Karpas-422 (cell line): Measurements from ENCODE around the gene SNX3. TPM values are rescaled to one million over a fixed set of nuclear protein-coding genes. Genes with fewer than 3 reads are reported as not detected.
A peak's percentile ranks its signal among the peaks of the same experiment; 100 is the strongest.
"Not testable (repeated sequence)": the region's sequence is repeated elsewhere in the genome, so short reads cannot be mapped to it uniquely, and the experiment has no call there.

Experiments used
- DNase-seq: peaks from one replicate; pipeline ENCODE4 v3.0.0-alpha.2; 2015
- H2AFZ ChIP-seq: fragments of 200-600 bp; sonication (generic); 2 replicates; pipeline ENCODE4 v1.6.1; 2014; ENCODE audit warnings: antibody characterized with exemption, low read length, mixed read lengths
- H3K27ac ChIP-seq: fragments of 200-600 bp; sonication (generic); 2 replicates; pipeline ENCODE4 v1.5.1; 2014; ENCODE audit warnings: mild to moderate bottlenecking, low read length, moderate library complexity
- H3K27me3 ChIP-seq: fragments of 200-600 bp; sonication (generic); 2 replicates; pipeline ENCODE4 v1.6.1; 2014; ENCODE audit warnings: low read length, mixed read lengths
- H3K36me3 ChIP-seq: fragments of 200-600 bp; sonication (generic); 2 replicates; pipeline ENCODE4 v1.6.1; 2014; ENCODE audit warnings: low read length, mixed read lengths; ENCODE audit not compliant: insufficient read depth
- H3K4me1 ChIP-seq: fragments of 200-600 bp; sonication (generic); 2 replicates; pipeline ENCODE4 v1.6.1; 2014; ENCODE audit warnings: mild to moderate bottlenecking, low read length, mixed read lengths
- H3K4me2 ChIP-seq: fragments of 200-600 bp; sonication (generic); 2 replicates; pipeline ENCODE4 v1.6.1; 2014; ENCODE audit warnings: low read length, low read depth, mild to moderate bottlenecking; ENCODE audit not compliant: poor library complexity, severe bottlenecking
- H3K4me3 ChIP-seq: fragments of 200-600 bp; sonication (generic); 2 replicates; pipeline ENCODE4 v1.5.1; 2014; ENCODE audit warnings: mild to moderate bottlenecking, antibody characterized with exemption, low read length, mixed read lengths
- H3K79me2 ChIP-seq: fragments of 200-600 bp; sonication (generic); 2 replicates; pipeline ENCODE4 v1.6.1; 2014; ENCODE audit warnings: mild to moderate bottlenecking, low read length, mixed read lengths
- H3K9ac ChIP-seq: fragments of 200-600 bp; sonication (generic); 2 replicates; pipeline ENCODE4 v1.6.0; 2014; ENCODE audit warnings: low read length
- H3K9me2 ChIP-seq: fragments of 200-600 bp; sonication (generic), shearing (Covaris generic); replicated peaks from 2 replicates; pipeline ENCODE4 v1.6.0; 2014; ENCODE audit warnings: mild to moderate bottlenecking, low read length, moderate library complexity; ENCODE audit not compliant: insufficient read depth
- H3K9me3 ChIP-seq: fragments of 300-700, 200-600 bp; sonication (generic); 2 replicates; pipeline ENCODE4 v1.6.1; 2014; ENCODE audit warnings: low read length, mixed read lengths
- H4K20me1 ChIP-seq: fragments of 200-600 bp; sonication (generic); 2 replicates; pipeline ENCODE4 v1.6.1; 2014; ENCODE audit warnings: mild to moderate bottlenecking, antibody characterized with exemption, low read length, low read depth; ENCODE audit not compliant: insufficient read depth
- total RNA-seq: library from RNA; depleted of rRNA; stranded (reverse); fragments of >200 nt; shearing (Covaris generic); gene quantifications from 2 replicates; pipeline ENCODE4 v1.2.3, GENCODE V29; 2014; ENCODE audit warnings: low replicate concordance; rRNA removed

SNX3 gene
- 90.8 and 177 TPM in 2 replicates for total RNA-seq

DNA sequence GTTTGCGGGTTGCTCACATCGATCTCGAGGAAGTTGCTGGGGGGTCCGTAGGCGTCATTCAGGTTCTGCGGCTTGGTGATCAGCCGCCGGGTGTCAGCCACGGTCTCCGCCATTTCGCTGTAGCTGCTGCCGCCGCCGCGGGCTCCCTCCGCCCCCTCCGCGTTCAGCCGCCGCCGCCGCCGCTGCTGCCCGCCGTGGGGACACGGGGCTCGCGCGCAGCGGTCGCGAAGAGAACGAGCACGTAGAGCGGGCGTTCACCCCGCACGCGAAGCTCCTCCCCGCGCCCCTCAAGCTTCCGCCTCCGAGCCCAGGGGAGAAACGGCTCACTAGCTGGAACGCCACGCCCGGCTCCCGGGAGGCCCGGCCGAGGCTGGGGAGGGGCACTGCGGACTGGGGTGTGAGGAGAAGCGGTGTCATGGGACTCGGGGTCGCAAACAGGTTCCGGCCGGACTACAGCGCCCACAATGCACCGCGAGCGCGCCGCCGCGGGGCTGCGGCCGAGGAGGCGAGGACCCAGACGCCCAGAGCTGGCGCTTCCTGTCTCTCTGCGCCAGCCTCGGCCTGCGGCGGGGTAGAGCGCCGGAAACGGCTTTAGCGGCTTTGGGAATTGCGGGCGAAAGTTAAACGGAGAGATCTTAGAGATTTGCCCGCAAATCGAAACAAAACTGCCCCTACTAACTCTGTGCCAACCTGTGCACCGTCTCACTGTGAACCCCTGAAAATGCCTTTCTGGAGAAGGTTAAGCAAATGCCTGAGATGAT is at the start of gene SNX3:
Gene SNX3, minus strand, starts transcription at position 232 of the 761 bp plus-strand sequence. Its CDS starts 119 bp downstream, at position 113.
- peak within 1 kb of the TSS; percentile 85 for H2AFZ ChIP-seq
- peak within 1 kb of the TSS; percentile 85 for H3K27ac ChIP-seq
- no peaks in the 10 kb centered on the region for H3K9me3 ChIP-seq
- peak within 1 kb of the TSS; percentile 90 for H3K4me3 ChIP-seq
- peaks cover 47% of the 10 kb centered on the region for H3K4me1 ChIP-seq
- peaks cover 51% of the 10 kb centered on the region for H3K79me2 ChIP-seq
- no peaks in the 10 kb centered on the region for H3K27me3 ChIP-seq
- peak within 1 kb of the TSS; percentile 92 for H3K9ac ChIP-seq
- DNase-seq, result peak; percentile 99
- no peaks in the 10 kb centered on the region for H4K20me1 ChIP-seq
- H3K9me2 ChIP-seq, result no peaks in the 10 kb centered on the region
- peak within 1 kb of the TSS; percentile 75 for H3K4me2 ChIP-seq
- 0 out of 2 replicates have a peak, but pooled peaks cover 3% of the 10 kb centered on the region for H3K36me3 ChIP-seq

DNA sequence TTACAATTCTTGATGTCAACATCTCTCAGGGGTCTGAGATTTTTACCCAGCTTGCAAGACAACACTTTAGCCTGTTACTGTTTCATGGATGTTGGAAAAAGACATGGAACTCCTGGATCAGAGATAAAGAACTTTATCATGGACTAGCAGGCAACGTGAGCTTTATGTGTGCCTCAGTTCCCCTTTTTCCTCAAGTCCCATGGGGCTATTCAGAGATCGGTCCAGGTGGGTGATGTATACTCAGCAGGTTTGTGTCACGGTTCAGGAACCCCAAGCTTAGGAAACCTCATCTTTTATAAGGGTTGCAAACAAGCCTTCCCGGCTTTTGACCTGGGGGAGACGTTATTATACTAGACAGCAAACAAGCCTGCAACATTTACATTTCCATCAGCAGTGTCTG is 49.0 kb upstream of the SNX3 start:
- no peak overlapping the region for H3K4me2 ChIP-seq
- H3K4me3 ChIP-seq, result no peak overlapping the region
- no peaks in the 10 kb centered on the region for H3K27me3 ChIP-seq
- no peak overlapping the region for H3K27ac ChIP-seq
- no peaks in the 10 kb centered on the region for H3K9me3 ChIP-seq
- H4K20me1 ChIP-seq, result no peaks in the 10 kb centered on the region
- no peaks in the 10 kb centered on the region for H3K36me3 ChIP-seq
- no peak for DNase-seq
- no peaks in the 10 kb centered on the region for H3K9me2 ChIP-seq
- no peak overlapping the region for H3K9ac ChIP-seq
- no peaks in the 10 kb centered on the region for H3K79me2 ChIP-seq
- H3K4me1 ChIP-seq, result peaks cover 9% of the 10 kb centered on the region
- H2AFZ ChIP-seq, result no peak overlapping the region

DNA sequence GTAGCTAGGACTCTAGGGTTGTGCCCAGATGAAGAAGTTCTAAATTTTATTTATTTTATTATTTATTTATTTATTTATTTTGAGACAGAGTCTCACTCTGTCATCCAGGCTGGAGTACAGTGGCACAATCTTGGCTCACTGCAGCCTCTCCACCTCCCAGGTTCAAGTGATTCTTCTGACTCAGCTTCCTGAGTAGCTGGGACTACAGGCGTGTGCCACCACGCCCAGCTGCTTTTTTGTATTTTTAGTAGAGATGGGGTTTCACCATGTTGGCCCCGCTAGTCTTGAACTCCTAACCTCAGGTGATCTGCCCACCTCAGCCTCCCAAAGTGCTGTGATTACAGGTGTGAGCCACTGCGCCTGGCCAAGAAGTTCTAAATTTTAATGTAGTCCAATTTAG is 47.8 kb upstream of the SNX3 start:
- H3K9me3 ChIP-seq, H3K27ac ChIP-seq, H3K4me1 ChIP-seq, H3K27me3 ChIP-seq, H3K4me2 ChIP-seq, H3K4me3 ChIP-seq, H2AFZ ChIP-seq, H3K36me3 ChIP-seq, H3K9ac ChIP-seq, DNase-seq, H4K20me1 ChIP-seq, H3K79me2 ChIP-seq, H3K9me2 ChIP-seq: not testable (repeated sequence)

DNA sequence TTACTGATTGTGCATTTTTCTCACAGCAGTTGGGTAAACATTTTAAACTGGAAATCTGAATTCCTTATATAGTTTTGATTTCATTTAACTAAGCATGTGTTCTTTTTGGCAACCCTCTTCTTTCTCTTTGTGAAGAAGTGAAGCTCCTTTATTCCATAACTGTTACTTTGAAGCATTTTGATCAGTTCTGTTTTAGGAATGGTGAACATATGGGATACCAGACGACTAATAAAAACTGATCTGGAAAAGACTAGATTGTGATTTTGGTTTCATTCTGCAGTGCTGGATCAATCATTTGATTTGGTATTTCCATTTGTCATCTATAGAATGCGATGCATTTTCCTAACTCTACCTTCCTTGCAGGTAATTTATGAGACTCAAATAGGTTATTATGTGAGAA is 43.8 kb upstream of the SNX3 start:
- Histone ChIP-seq H3K27me3 (no peaks in the 10 kb centered on the region), H3K9me2 (no peaks in the 10 kb centered on the region), H3K4me2 (no peak overlapping the region), H3K9me3 (no peaks in the 10 kb centered on the region), H3K4me3 (no peak overlapping the region), H3K36me3 (no peaks in the 10 kb centered on the region), H4K20me1 (no peaks in the 10 kb centered on the region), H3K4me1 (peaks cover 3% of the 10 kb centered on the region; the same call in 1 of the 2 replicates), H3K79me2 (no peaks in the 10 kb centered on the region), H2AFZ (no peak overlapping the region), H3K27ac (no peak overlapping the region), H3K9ac (no peak overlapping the region)
- no peak for DNase-seq

DNA sequence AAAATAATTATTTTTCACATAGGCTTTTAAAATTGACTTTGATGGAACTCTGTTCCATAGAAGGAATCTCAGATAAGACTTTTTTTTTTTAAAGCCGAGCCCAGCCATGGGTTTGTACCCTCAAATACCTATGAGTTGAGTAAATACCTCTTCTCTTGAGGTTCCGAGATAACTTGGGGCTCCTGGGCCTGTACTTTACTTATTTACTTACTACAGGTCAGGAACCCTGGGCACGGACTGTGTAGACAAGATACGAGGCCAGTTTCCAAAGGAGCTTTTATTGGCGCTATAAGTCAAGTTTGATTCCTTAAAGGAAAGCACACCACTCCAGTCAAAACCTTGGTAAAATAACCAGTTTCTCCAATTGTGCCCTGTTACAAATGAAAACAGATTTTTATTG is 41.5 kb upstream of the SNX3 start:
- Histone ChIP-seq H3K4me2 (no peak overlapping the region), H3K27me3 (no peaks in the 10 kb centered on the region), H4K20me1 (no peaks in the 10 kb centered on the region), H3K27ac (no peak overlapping the region), H2AFZ (no peak overlapping the region), H3K9ac (no peak overlapping the region), H3K9me3 (no peaks in the 10 kb centered on the region), H3K36me3 (no peaks in the 10 kb centered on the region), H3K4me1 (no peaks in the 10 kb centered on the region), H3K9me2 (no peaks in the 10 kb centered on the region), H3K4me3 (no peak overlapping the region), H3K79me2 (no peaks in the 10 kb centered on the region)
- DNase-seq, result no peak

DNA sequence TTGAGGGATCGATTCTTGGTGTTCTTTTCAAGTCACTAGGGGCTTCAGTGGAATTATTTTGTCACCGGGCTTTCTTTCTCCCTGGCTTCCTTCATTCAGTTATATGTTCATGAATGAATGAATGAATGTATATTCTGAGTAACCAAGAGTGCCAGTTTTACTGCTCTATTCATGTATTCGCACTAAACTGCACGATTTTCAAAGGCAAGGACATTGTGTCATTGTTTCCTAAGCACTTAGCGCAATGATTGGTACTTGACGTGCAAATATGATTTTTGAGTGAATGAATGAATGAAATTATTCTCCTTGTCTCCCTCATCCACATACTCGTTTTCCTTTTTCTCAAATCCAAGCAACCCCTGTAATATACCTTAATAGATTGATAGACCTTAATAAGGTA is 34.8 kb upstream of the SNX3 start:
- Histone ChIP-seq H3K4me2 (peak overlapping the region; percentile 79), H3K4me3 (peak overlapping the region; percentile 89), H3K4me1 (peaks cover 17% of the 10 kb centered on the region), H3K9me3 (no peaks in the 10 kb centered on the region), H3K9ac (peak overlapping the region; percentile 90), H3K36me3 (no peaks in the 10 kb centered on the region), H3K9me2 (no peaks in the 10 kb centered on the region), H3K79me2 (0 out of 2 replicates have a peak, but pooled peaks cover 5% of the 10 kb centered on the region), H4K20me1 (no peaks in the 10 kb centered on the region), H2AFZ (peak overlapping the region; percentile 98), H3K27ac (peak overlapping the region; percentile 65; the same call in 1 of the 2 replicates), H3K27me3 (no peaks in the 10 kb centered on the region)
- DNase-seq, result peak; percentile 44

DNA sequence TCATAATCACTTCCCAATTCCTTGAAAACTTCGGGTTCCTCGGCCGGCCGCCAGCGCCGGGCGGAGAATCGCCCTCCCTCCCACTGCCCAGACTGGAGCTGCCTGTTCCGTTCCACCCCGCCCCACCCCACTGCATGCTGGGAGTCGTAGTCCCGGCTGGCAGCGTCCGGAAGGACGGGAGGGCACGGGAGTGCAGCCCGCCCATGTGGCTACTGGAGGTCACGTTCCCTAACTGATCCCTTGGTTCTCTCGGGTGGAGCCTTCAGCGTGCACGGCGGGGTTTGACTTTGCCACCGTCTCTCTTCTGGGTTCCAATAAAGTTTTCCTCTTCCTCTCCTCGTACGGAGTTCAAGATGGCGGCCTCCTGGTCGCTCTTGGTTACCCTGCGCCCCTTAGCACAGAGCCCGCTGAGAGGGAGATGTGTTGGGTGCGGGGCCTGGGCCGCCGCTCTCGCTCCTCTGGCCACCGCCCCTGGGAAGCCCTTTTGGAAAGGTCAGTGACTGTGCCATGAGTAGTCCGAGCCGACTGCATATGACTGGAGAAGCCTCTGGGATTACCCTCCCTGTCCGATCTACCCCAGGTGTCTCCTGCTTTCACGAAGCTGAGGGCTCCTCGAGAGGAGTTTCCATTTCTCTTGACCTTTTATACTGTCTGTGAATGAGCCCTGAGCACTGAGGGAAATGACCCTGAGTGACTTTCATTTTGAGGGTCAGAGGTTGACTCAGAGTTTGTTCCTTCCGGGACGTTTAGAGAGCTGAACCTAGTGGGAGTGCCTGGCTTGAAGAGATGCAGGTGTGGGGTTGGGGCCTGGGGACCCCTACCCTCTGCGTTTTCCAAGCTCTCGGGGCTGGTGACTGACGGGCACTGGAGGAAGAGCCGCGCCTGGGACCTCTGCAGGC is 34.1 kb upstream of the SNX3 start, which contains the start of gene AFG1L:
Gene AFG1L, plus strand, starts transcription at position 328 of the 899 bp plus-strand sequence. Its CDS starts 26 bp downstream, at position 354.
- no peaks in the 10 kb centered on the region for H3K9me3 ChIP-seq
- peak within 1 kb of the TSS; percentile 65 for H3K27ac ChIP-seq
- no peaks in the 10 kb centered on the region for H3K27me3 ChIP-seq
- peaks cover 17% of the 10 kb centered on the region for H3K4me1 ChIP-seq
- H2AFZ ChIP-seq, result peak within 1 kb of the TSS; percentile 98
- H3K9me2 ChIP-seq, result no peaks in the 10 kb centered on the region
- peak within 1 kb of the TSS; percentile 79 for H3K4me2 ChIP-seq
- H4K20me1 ChIP-seq, result no peaks in the 10 kb centered on the region
- H3K4me3 ChIP-seq, result peak within 1 kb of the TSS; percentile 89
- 0 out of 2 replicates have a peak, but pooled peaks cover 5% of the 10 kb centered on the region for H3K79me2 ChIP-seq
- no peaks in the 10 kb centered on the region for H3K36me3 ChIP-seq
- peak within 1 kb of the TSS; percentile 90 for H3K9ac ChIP-seq
- peak; percentile 91 for DNase-seq

DNA sequence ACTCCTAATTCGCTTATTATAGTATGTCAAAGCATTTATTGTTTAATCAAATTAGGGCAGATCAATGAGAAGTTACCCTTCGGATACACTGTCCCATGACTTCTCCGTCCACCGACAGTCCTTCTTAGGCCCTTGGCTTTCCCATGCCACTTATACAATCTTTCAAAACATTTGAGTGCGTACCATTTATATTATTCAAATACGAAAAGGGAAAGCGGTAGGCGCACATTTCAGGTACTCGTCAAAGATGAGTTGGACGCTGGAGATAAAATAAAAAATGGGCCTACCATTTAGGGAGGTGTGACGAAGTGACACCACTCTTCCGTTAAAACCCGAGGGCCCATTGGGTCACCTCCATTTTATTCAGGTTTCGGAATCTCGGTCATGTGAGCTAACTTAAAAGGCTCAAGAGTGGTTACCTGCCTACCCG is 33.5 kb upstream of the SNX3 start:
- Histone ChIP-seq H3K4me3 (peak overlapping the region; percentile 89), H4K20me1 (no peaks in the 10 kb centered on the region), H3K27me3 (no peaks in the 10 kb centered on the region), H3K36me3 (no peaks in the 10 kb centered on the region), H2AFZ (peak overlapping the region; percentile 98), H3K9ac (peak overlapping the region; percentile 90), H3K79me2 (0 out of 2 replicates have a peak, but pooled peaks cover 5% of the 10 kb centered on the region), H3K9me3 (no peaks in the 10 kb centered on the region), H3K4me2 (peak overlapping the region; percentile 79), H3K27ac (peak overlapping the region; percentile 65; the same call in 1 of the 2 replicates), H3K4me1 (peaks cover 17% of the 10 kb centered on the region), H3K9me2 (no peaks in the 10 kb centered on the region)
- DNase-seq, result no peak
